IMR-90 (cell line): ENCODE measurements around the gene CCND3. TPM values are rescaled to one million over a fixed set of nuclear protein-coding genes. Genes with fewer than 3 reads are reported as not detected.
A peak's percentile ranks its signal among the peaks of the same experiment; 100 is the strongest.

Experiments used
- ATAC-seq: fragments of 200-7000 bp; cut with Tn5 transposase; 2 replicates; pipeline ENCODE4 v1.9.1; 2020; ENCODE audit warnings: low read depth, mild to moderate bottlenecking, moderate library complexity
- BruUV-seq: library from RNA; stranded (reverse); fragments of 400-500 nt; replicated peaks from 2 replicates; lab custom pipeline; 2021; lab: Mats Ljungman, UMichigan
- CTCF ChIA-PET: fragments of 300-600 bp; formaldehyde crosslinking; extraction: SDS; loops from one replicate; lab custom pipeline; 2021; ENCODE audit warnings: antibody characterized with exemption; lab: Yijun Ruan, JAX
- POLR2A ChIA-PET: fragments of 300-600 bp; sonication (Branson Sonifier 250); formaldehyde crosslinking; loops from one replicate; lab custom pipeline; 2022; ENCODE audit warnings: antibody characterized with exemption; ENCODE audit not compliant: unreplicated experiment; lab: Charles Lee
- DNase-seq: peaks from one replicate; pipeline ENCODE4 v3.0.0; 2013
- H2AFZ ChIP-seq: replicated peaks from 2 replicates; pipeline ENCODE3; 2013; ENCODE audit warnings: low read length, mild to moderate bottlenecking; ENCODE audit not compliant: poor library complexity
- H2AK5ac ChIP-seq: 2 replicates; pipeline ENCODE4 v1.6.1; 2013; ENCODE audit warnings: low read depth, low read length, inconsistent platforms
- H2AK9ac ChIP-seq: replicated peaks from 2 replicates; pipeline ENCODE3; 2013; ENCODE audit warnings: mild to moderate bottlenecking, low read depth, low read length, moderate library complexity; ENCODE audit not compliant: poor library complexity
- H2BK120ac ChIP-seq: 2 replicates; pipeline ENCODE4 v1.6.1; 2013; ENCODE audit warnings: low read depth, low read length, inconsistent platforms
- H2BK15ac ChIP-seq: 3 replicates; pipeline ENCODE4 v1.6.1; 2013; ENCODE audit warnings: low read depth, low read length, inconsistent platforms
- H2BK20ac ChIP-seq: 2 replicates; pipeline ENCODE4 v1.6.1; 2013; ENCODE audit warnings: low read depth, mild to moderate bottlenecking, inconsistent platforms, low read length, moderate library complexity
- H2BK5ac ChIP-seq: 2 replicates; pipeline ENCODE4 v1.6.1; 2013; ENCODE audit warnings: mild to moderate bottlenecking, low read depth, low read length, inconsistent platforms; ENCODE audit not compliant: poor library complexity, severe bottlenecking
- H3K14ac ChIP-seq: replicated peaks from 2 replicates; pipeline ENCODE4 v1.6.1; 2013; ENCODE audit warnings: low read depth, low read length, inconsistent platforms
- H3K18ac ChIP-seq: 2 replicates; pipeline ENCODE4 v1.6.1; 2013; ENCODE audit warnings: low read depth, low read length, control low read depth
- H3K23ac ChIP-seq: 2 replicates; pipeline ENCODE4 v1.6.1; 2013; ENCODE audit warnings: low read depth, low read length, inconsistent platforms
- H3K27ac ChIP-seq: 2 replicates; pipeline ENCODE4 v1.5.1; 2013; ENCODE audit warnings: mild to moderate bottlenecking, control low read depth, low read length; ENCODE audit not compliant: insufficient read depth
- H3K27me3 ChIP-seq: 2 replicates; pipeline ENCODE4 v1.6.1; 2013; ENCODE audit warnings: low read length; ENCODE audit not compliant: control insufficient read depth, insufficient read depth
- H3K36me3 ChIP-seq: 2 replicates; pipeline ENCODE4 v1.6.1; 2013; ENCODE audit warnings: low read length, mixed read lengths; ENCODE audit not compliant: control insufficient read depth, insufficient read depth
- H3K4ac ChIP-seq: 2 replicates; pipeline ENCODE4 v1.6.1; 2013; ENCODE audit warnings: low read depth, low read length, inconsistent platforms
- H3K4me1 ChIP-seq: 2 replicates; pipeline ENCODE4 v1.6.1; 2013; ENCODE audit warnings: low read length, mixed read lengths; ENCODE audit not compliant: control insufficient read depth, insufficient read depth
- H3K4me2 ChIP-seq: 2 replicates; pipeline ENCODE4 v1.6.1; 2013; ENCODE audit warnings: low read depth, mild to moderate bottlenecking, control low read depth, low read length, moderate library complexity
- H3K4me3 ChIP-seq: 2 replicates; pipeline ENCODE4 v1.5.1; 2013; ENCODE audit warnings: low read depth, mild to moderate bottlenecking, control low read depth, low read length, moderate library complexity; ENCODE audit not compliant: insufficient read depth
- H3K56ac ChIP-seq: 2 replicates; pipeline ENCODE4 v1.6.1; 2013; ENCODE audit warnings: low read length, inconsistent platforms; ENCODE audit not compliant: insufficient read depth; ENCODE audit errors: extremely low read depth
- H3K79me1 ChIP-seq, 2 experiments: 2 replicates each; pipeline ENCODE4 v1.6.1; 2013; ENCODE audit warnings: low read length in 2 of 2, inconsistent platforms in 1 of 2, low read depth in 1 of 2
- H3K9ac ChIP-seq: 2 replicates; pipeline ENCODE4 v1.6.1; 2013; ENCODE audit warnings: low read depth, low read length, control low read depth
- H3K9me1 ChIP-seq: 2 replicates; pipeline ENCODE4 v1.6.1; 2013; ENCODE audit warnings: low read length, inconsistent platforms; ENCODE audit not compliant: insufficient read depth
- H3K9me3 ChIP-seq: 2 replicates; pipeline ENCODE4 v1.6.1; 2013; ENCODE audit warnings: low read length; ENCODE audit not compliant: control insufficient read depth, insufficient read depth
- H4K20me1 ChIP-seq: 2 replicates; pipeline ENCODE4 v1.6.1; 2013; ENCODE audit warnings: low read length, inconsistent platforms; ENCODE audit not compliant: insufficient read depth
- H4K5ac ChIP-seq: 2 replicates; pipeline ENCODE4 v1.6.1; 2013; ENCODE audit warnings: mild to moderate bottlenecking, low read depth, low read length, control low read depth
- H4K8ac ChIP-seq, 2 experiments: 2 replicates each; pipeline ENCODE4 v1.6.1; 2013; ENCODE audit warnings: low read depth in 2 of 2, low read length in 2 of 2, control low read depth in 1 of 2, inconsistent platforms in 1 of 2
- H4K91ac ChIP-seq: 2 replicates; pipeline ENCODE4 v1.6.1; 2013; ENCODE audit warnings: low read depth, low read length, inconsistent platforms; ENCODE audit not compliant: insufficient read depth
- BHLHE40 ChIP-seq: fragments of 150-350 bp; IDR thresholded peaks from 2 replicates; pipeline ENCODE4 v1.6.1; 2016; ENCODE audit warnings: mild to moderate bottlenecking, low read depth, low read length
- CEBPB ChIP-seq: IDR thresholded peaks from 2 replicates; pipeline ENCODE4 v1.6.1; 2012; ENCODE audit warnings: low read depth, low read length, improper control_type of control experiment
- CHD1 ChIP-seq: IDR thresholded peaks from 2 replicates; pipeline ENCODE4 v1.6.1; 2012; ENCODE audit warnings: low read depth, low read length, improper control_type of control experiment
- ELK1 ChIP-seq: fragments of 150-350 bp; IDR thresholded peaks from 2 replicates; pipeline ENCODE4 v1.6.1; 2016; ENCODE audit warnings: low read depth, mild to moderate bottlenecking, low read length, moderate library complexity, borderline replicate concordance
- FOS ChIP-seq: fragments of 150-350 bp; IDR thresholded peaks from 2 replicates; pipeline ENCODE4 v1.6.1; 2016; ENCODE audit warnings: low read depth, low read length
- MAFK ChIP-seq: IDR thresholded peaks from 2 replicates; pipeline ENCODE4 v1.6.1; 2012; ENCODE audit warnings: low read depth, low read length, improper control_type of control experiment
- MAZ ChIP-seq: IDR thresholded peaks from 2 replicates; pipeline ENCODE4 v1.6.1; 2012; ENCODE audit warnings: low read depth, mild to moderate bottlenecking, low read length, improper control_type of control experiment, moderate library complexity, borderline replicate concordance
- MXI1 ChIP-seq: IDR thresholded peaks from 2 replicates; pipeline ENCODE4 v1.6.1; 2012; ENCODE audit warnings: low read depth, mild to moderate bottlenecking, low read length, moderate library complexity, borderline replicate concordance
- NFE2L2 ChIP-seq: fragments of 150-350 bp; IDR thresholded peaks from 2 replicates; pipeline ENCODE4 v1.6.1; 2016; ENCODE audit warnings: low read depth, mild to moderate bottlenecking, low read length
- POLR2A ChIP-seq: IDR thresholded peaks from 2 replicates; pipeline ENCODE4 v1.6.1; 2012; ENCODE audit warnings: mild to moderate bottlenecking, low read depth, low read length
- RAD21 ChIP-seq: IDR thresholded peaks from 2 replicates; pipeline ENCODE4 v1.6.1; 2012; ENCODE audit warnings: low read length, improper control_type of control experiment
- RCOR1 ChIP-seq: IDR thresholded peaks from 2 replicates; pipeline ENCODE4 v1.6.1; 2012; ENCODE audit warnings: mild to moderate bottlenecking, low read length, improper control_type of control experiment; ENCODE audit not compliant: insufficient replicate concordance
- SMC3 ChIP-seq: fragments of 150-350 bp; IDR thresholded peaks from 2 replicates; pipeline ENCODE4 v1.6.1; 2016; ENCODE audit warnings: low read depth, mild to moderate bottlenecking, antibody characterized with exemption, low read length, moderate library complexity
- USF2 ChIP-seq: fragments of 150-350 bp; IDR thresholded peaks from 2 replicates; pipeline ENCODE4 v1.6.1; 2017; ENCODE audit warnings: mild to moderate bottlenecking, antibody characterized with exemption, low read length, low read depth
- WGBS, 2 experiments: methylation state at CpG; one replicate each; pipeline versions ENCODE4 v1.1.5 to v1.1.7; 2013; ENCODE audit warnings: missing lambda C conversion rate in 2 of 2; ENCODE audit not compliant: insufficient read length in 1 of 2; ENCODE audit errors: extremely low coverage in 2 of 2; 5-methylcytosine and 5-hydroxymethylcytosine counted together
- dilution Hi-C: fragments of 300-500 bp; cut with HindIII; formaldehyde crosslinking; loops from one replicate; pipeline ENCODE4 v1.14.3; 2018; ENCODE audit warnings: low sequenced_read_pairs; ENCODE audit not compliant: unreplicated experiment
- in situ Hi-C: fragments of 300-500 bp; cut with MboI; formaldehyde crosslinking; loops from 3 replicates; pipeline ENCODE4 v1.14.3; 2019; ENCODE audit warnings: low sequenced_read_pairs, inconsistent platforms, mixed read lengths
- intact Hi-C: fragments of 100-400 bp; cut with micrococcal nuclease; formaldehyde crosslinking; loops from 2 replicates; pipeline ENCODE4 v1.10.0; 2022
- polyA plus RNA-seq, 3 experiments: library from polyadenylated mRNA; depleted of rRNA; stranded (reverse); fragments of >200 nt; gene quantifications; 2 replicates each; pipeline ENCODE4 v1.2.3, GENCODE V29; 2012; ENCODE audit warnings: low replicate concordance in 1 of 3
- total RNA-seq: library from RNA; depleted of rRNA; stranded (reverse); fragments of >200 nt; gene quantifications from 2 replicates; pipeline ENCODE4 v1.2.3, GENCODE V29; 2012

The CCND3 gene
- total and polyA plus RNA-seq, 2 of the 4 experiments (the other 2 are of a cell fraction), result 19.2 to 61.9 TPM

- peak; percentile 99 for TF ChIP-seq MAFK
- no peak for TF ChIP-seq MAZ
- no peak; the same call in 1 of the 2 replicates for TF ChIP-seq CHD1
- TF ChIP-seq CEBPB, result peak; percentile 90
- peak; percentile 100 for TF ChIP-seq NFE2L2
- TF ChIP-seq RCOR1, result peak; percentile 36
- no peak for TF ChIP-seq RAD21
- TF ChIP-seq ELK1, result no peak
- TF ChIP-seq MXI1, result no peak
- TF ChIP-seq FOS, result peak; percentile 93
- TF ChIP-seq USF2, result no peak
- TF ChIP-seq BHLHE40, result peak; percentile 27; the same call in 1 of the 2 replicates
- no peak for TF ChIP-seq SMC3
- peak; percentile 46; the same call in 1 of the 2 replicates for TF ChIP-seq POLR2A
- H3K36me3 ChIP-seq, result peaks cover 20% of the 10 kb centered on the region
- H2AK9ac ChIP-seq, result peak overlapping the region; percentile 2
- H3K4ac ChIP-seq, result peak overlapping the region; percentile 100
- peak overlapping the region; percentile 96 for H2BK120ac ChIP-seq
- peak overlapping the region; percentile 92 for H4K91ac ChIP-seq
- H3K4me2 ChIP-seq, result peak overlapping the region; percentile 88
- ChIA-PET CTCF (interaction anchor here (0.6 kb wide), 2 partner anchors 25 to 68 kb away, joined by 3 read pairs; no protein-coding TSS in a partner anchor), POLR2A (interaction anchor here (0.6 kb wide), 1 partner anchor 37 kb away, joined by 3 read pairs; no protein-coding TSS in a partner anchor)
- H3K4me1 ChIP-seq, result peaks cover 6% of the 10 kb centered on the region
- H3K27me3 ChIP-seq, result no peaks in the 10 kb centered on the region
- peak overlapping the region; percentile 95 for H2BK20ac ChIP-seq
- H3K9me3 ChIP-seq, result no peaks in the 10 kb centered on the region
- H3K9me1 ChIP-seq, result peaks cover 12% of the 10 kb centered on the region
- no CpG with 5 or more reads among the region's 4 CpGs for WGBS, 2 experiments
- H4K20me1 ChIP-seq, result no peaks in the 10 kb centered on the region
- peaks cover 33 to 76% of the 10 kb centered on the region in 2 experiments for H3K79me1 ChIP-seq
- peak overlapping the region; percentile 68 for H4K5ac ChIP-seq
- H2BK5ac ChIP-seq, result peak overlapping the region; percentile 96
- peak overlapping the region; percentile 16 to 87 for H4K8ac ChIP-seq
- 0 out of 2 replicates have a peak overlapping the region, but pooled peaks have one; percentile 19 for H3K9ac ChIP-seq
- peak overlapping the region; percentile 78; the same call in 1 of the 2 replicates for H2AK5ac ChIP-seq
- no peak overlapping the region; the same call in 1 of the 2 replicates for H3K4me3 ChIP-seq
- peak overlapping the region; percentile 61 for H3K18ac ChIP-seq
- BruUV-seq, result no TSS peak
- peak overlapping the region; percentile 9 for H2AFZ ChIP-seq
- peak; percentile 60 for ATAC-seq
- H3K27ac ChIP-seq, result peak overlapping the region; percentile 52
- peak overlapping the region; percentile 93; the same call in 1 of the 2 replicates for H3K23ac ChIP-seq
- dilution Hi-C loops (no loop called here), in situ Hi-C loops (no loop called here), intact Hi-C loops (no loop called here)
- H3K56ac ChIP-seq, result peak overlapping the region; percentile 76; the same call in 1 of the 2 replicates
- DNase-seq, result peak; percentile 96
- peak overlapping the region; percentile 98; the same call in 2 of the 3 replicates for H2BK15ac ChIP-seq
- H3K14ac ChIP-seq, result peak overlapping the region; percentile 91
Observed at GRCh38 chr6:41917528-41917927, 24.1 kb downstream of the CCND3 start.
